GM18508 (cell line): Measurements from ENCODE around the gene CPNE8.

ENCODE experiments used
- ATAC-seq: cut with Tn5 transposase; IDR thresholded peaks from one replicate; pipeline ENCODE4 v1.9.1; 2021; ENCODE audit warnings: moderate number of reproducible peaks; ENCODE audit not compliant: insufficient read depth, unreplicated experiment

The CPNE8 gene

GRCh38 chr12:38844267-38844666 lies 61.1 kb downstream of the CPNE8 start:
- ATAC-seq = no peak

GRCh38 chr12:38838056-38838850 lies 67.1 kb downstream of the CPNE8 start:
- no peak for ATAC-seq

GRCh38 chr12:38831715-38832114 lies 73.7 kb downstream of the CPNE8 start:
- no peak for ATAC-seq

GRCh38 chr12:38825006-38825405 lies 80.4 kb downstream of the CPNE8 start:
- ATAC-seq = no peak

GRCh38 chr12:38823738-38824137 lies 81.7 kb downstream of the CPNE8 start:
- ATAC-seq = no peak

GRCh38 chr12:38823314-38823713 lies 82.1 kb downstream of the CPNE8 start:
- no peak for ATAC-seq

- ATAC-seq = no peak
Observed at GRCh38 chr12:38817942-38818341, 87.4 kb downstream of the CPNE8 start.

GRCh38 chr12:38813923-38814322 lies 91.5 kb downstream of the CPNE8 start:
- ATAC-seq = no peak

- ATAC-seq = no peak
Observed at GRCh38 chr12:38811814-38812356, 93.5 kb downstream of the CPNE8 start.

GRCh38 chr12:38809832-38810231 lies 95.6 kb downstream of the CPNE8 start:
- ATAC-seq = no peak

- no peak for ATAC-seq
Observed at GRCh38 chr12:38788106-38788505, 117.3 kb downstream of the CPNE8 start.

GRCh38 chr12:38785381-38785780 lies 120.0 kb downstream of the CPNE8 start:
- no peak for ATAC-seq

GRCh38 chr12:38783304-38783703 lies 122.1 kb downstream of the CPNE8 start:
- no peak for ATAC-seq

- ATAC-seq = no peak
Observed at GRCh38 chr12:38782359-38782758, 123.0 kb downstream of the CPNE8 start.

GRCh38 chr12:38776647-38777046 lies 128.7 kb downstream of the CPNE8 start:
- ATAC-seq = no peak

GRCh38 chr12:38775457-38775856 lies 129.9 kb downstream of the CPNE8 start:
- ATAC-seq = peak; percentile 95

GRCh38 chr12:38772437-38772836 lies 133.0 kb downstream of the CPNE8 start:
- ATAC-seq = no peak

- ATAC-seq = peak; percentile 70
Observed at GRCh38 chr12:38771871-38772270, 133.5 kb downstream of the CPNE8 start.

- ATAC-seq = no peak
Observed at GRCh38 chr12:38761636-38762342, 143.6 kb downstream of the CPNE8 start.

GRCh38 chr12:38761111-38761510 lies 144.3 kb downstream of the CPNE8 start:
- no peak for ATAC-seq

GRCh38 chr12:38759621-38760020 lies 145.8 kb downstream of the CPNE8 start:
- no peak for ATAC-seq
